Mesenchymal stem cell (in vitro differentiated cells and primary cell): ENCODE data around the gene LAMA5.

Experiments used
- DNase-seq: peaks from one replicate; pipeline ENCODE4 v3.0.0-alpha.2; 2013
- H2AFZ ChIP-seq: one replicate; pipeline ENCODE4 v1.6.1; 2013; ENCODE audit warnings: low read depth, mild to moderate bottlenecking, control low read depth, inconsistent platforms, low read length, moderate library complexity
- H2AK5ac ChIP-seq: 2 replicates; pipeline ENCODE4 v1.6.1; 2013; ENCODE audit warnings: low read length, moderate library complexity, mild to moderate bottlenecking, inconsistent platforms; ENCODE audit not compliant: severe bottlenecking
- H2BK120ac ChIP-seq: one replicate; pipeline ENCODE4 v1.6.1; 2013; ENCODE audit warnings: low read depth, mild to moderate bottlenecking, inconsistent platforms, low read length, moderate library complexity
- H2BK12ac ChIP-seq, 2 experiments: one replicate each; pipeline ENCODE4 v1.6.1; 2013; ENCODE audit warnings: inconsistent platforms in 2 of 2, low read length in 2 of 2, mild to moderate bottlenecking in 2 of 2, moderate library complexity in 2 of 2, control low read depth in 1 of 2
- H2BK15ac ChIP-seq: one replicate; pipeline ENCODE4 v1.6.1; 2013; ENCODE audit warnings: mild to moderate bottlenecking, low read depth, inconsistent platforms; ENCODE audit not compliant: poor library complexity, severe bottlenecking
- H2BK5ac ChIP-seq: 2 replicates; pipeline ENCODE4 v1.6.1; 2013; ENCODE audit warnings: low read depth, mild to moderate bottlenecking, low read length, control low read depth, inconsistent platforms; ENCODE audit not compliant: poor library complexity, severe bottlenecking
- H3K14ac ChIP-seq, 2 experiments: one replicate each; pipeline ENCODE4 v1.6.1; 2013; ENCODE audit warnings: inconsistent platforms in 2 of 2, low read length in 2 of 2, control low read depth in 1 of 2, mild to moderate bottlenecking in 1 of 2, moderate library complexity in 1 of 2
- H3K18ac ChIP-seq, 2 experiments: one replicate each; pipeline ENCODE4 v1.6.1; 2013; ENCODE audit warnings: inconsistent platforms in 2 of 2, low read length in 2 of 2, control low read depth in 1 of 2, low read depth in 1 of 2, mild to moderate bottlenecking in 1 of 2
- H3K23ac ChIP-seq, 2 experiments: one replicate each; pipeline ENCODE4 v1.6.1; 2013; ENCODE audit warnings: inconsistent platforms in 2 of 2, low read length in 2 of 2, mild to moderate bottlenecking in 2 of 2, moderate library complexity in 2 of 2, control low read depth in 1 of 2
- H3K27ac ChIP-seq: 2 replicates; pipeline ENCODE4 v1.5.1; 2013; ENCODE audit warnings: mild to moderate bottlenecking, moderate library complexity, low read length, control low read depth, inconsistent platforms; ENCODE audit not compliant: poor library complexity, severe bottlenecking
- H3K27me3 ChIP-seq, 2 experiments: 2 replicates each; pipeline versions ENCODE4 v1.6.1 to v1.7.0; 2013; ENCODE audit warnings: low read length in 2 of 2, mild to moderate bottlenecking in 2 of 2, moderate library complexity in 2 of 2, control low read depth in 1 of 2, inconsistent platforms in 1 of 2; ENCODE audit not compliant: control insufficient read depth in 1 of 2, insufficient read depth in 1 of 2
- H3K36me3 ChIP-seq, 2 experiments: 2 replicates each; pipeline versions ENCODE4 v1.6.1 to v1.7.0; 2013; ENCODE audit warnings: low read length in 2 of 2, control low read depth in 1 of 2, inconsistent platforms in 1 of 2, low read depth in 1 of 2, mild to moderate bottlenecking in 1 of 2; ENCODE audit not compliant: insufficient read depth in 2 of 2, control insufficient read depth in 1 of 2
- H3K4ac ChIP-seq, 2 experiments: one replicate each; pipeline ENCODE4 v1.6.1; 2013; ENCODE audit warnings: inconsistent platforms in 2 of 2, low read length in 2 of 2, mild to moderate bottlenecking in 2 of 2, moderate library complexity in 2 of 2, control low read depth in 1 of 2, low read depth in 1 of 2
- H3K4me1 ChIP-seq: 2 replicates; pipeline ENCODE4 v1.6.1; 2013; ENCODE audit warnings: low read depth, low read length, control low read depth; ENCODE audit not compliant: control insufficient read depth, insufficient read depth
- H3K4me2 ChIP-seq: 2 replicates; pipeline ENCODE4 v1.6.1; 2013; ENCODE audit warnings: low read length, mild to moderate bottlenecking, inconsistent platforms; ENCODE audit not compliant: poor library complexity, severe bottlenecking
- H3K4me3 ChIP-seq, 2 experiments: 2 replicates each; pipeline versions ENCODE4 v1.5.1 to v1.7.0; 2013; ENCODE audit warnings: low read length in 2 of 2, mild to moderate bottlenecking in 2 of 2, control low read depth in 1 of 2, low read depth in 1 of 2; ENCODE audit not compliant: insufficient read depth in 1 of 2
- H3K79me1 ChIP-seq: replicated peaks from 2 replicates; pipeline ENCODE4 v1.6.1; 2013; ENCODE audit warnings: mild to moderate bottlenecking, control low read depth, low read length, inconsistent platforms; ENCODE audit not compliant: poor library complexity, severe bottlenecking
- H3K9ac ChIP-seq: 2 replicates; pipeline ENCODE4 v1.7.0; 2013; ENCODE audit warnings: mild to moderate bottlenecking, low read length, moderate library complexity
- H3K9me3 ChIP-seq: 2 replicates; pipeline ENCODE4 v1.7.0; 2013; ENCODE audit warnings: mild to moderate bottlenecking, low read length; ENCODE audit not compliant: control insufficient read depth
- H4K8ac ChIP-seq: one replicate; pipeline ENCODE4 v1.6.1; 2013; ENCODE audit warnings: inconsistent platforms, mild to moderate bottlenecking, low read length, moderate library complexity
- H4K91ac ChIP-seq: one replicate; pipeline ENCODE4 v1.6.1; 2013; ENCODE audit warnings: mild to moderate bottlenecking, low read length, inconsistent platforms
- WGBS: methylation state at CpG from one replicate; pipeline ENCODE4 v1.1.7; 2013; ENCODE audit warnings: mixed read lengths; 5-methylcytosine and 5-hydroxymethylcytosine counted together

Gene LAMA5

GRCh38 chr20:62302341-62303061 lies 64.6 kb downstream of the LAMA5 start, which contains the start of gene ADRM1:
TSS of gene ADRM1 (plus strand) at chr20:62302997. CDS start at chr20:62303569, 572 bp downstream.
- Histone ChIP-seq H3K9me3 (no peaks in the 10 kb centered on the region), H3K27me3 (no peaks in the 10 kb centered on the region), H2BK120ac (peak within 1 kb of the TSS; percentile 94), H3K4me3 (peak within 1 kb of the TSS; percentile 87 to 98), H3K79me1 (peaks cover 10% of the 10 kb centered on the region), H2BK12ac (peak within 1 kb of the TSS; percentile 88 to 96), H4K91ac (peak within 1 kb of the TSS; percentile 81), H3K4ac (peak within 1 kb of the TSS; percentile 90 to 94), H3K4me2 (peak within 1 kb of the TSS; percentile 96), H3K18ac (peak within 1 kb of the TSS; percentile 91 to 97), H3K23ac (peak within 1 kb of the TSS in 1 of 2 experiments; percentile 85), H2BK5ac (peak within 1 kb of the TSS; percentile 69), H3K27ac (peak within 1 kb of the TSS; percentile 89), H3K9ac (peak within 1 kb of the TSS; percentile 96), H3K14ac (peak within 1 kb of the TSS; percentile 28 to 80), H3K36me3 (peaks cover 35 to 63% of the 10 kb centered on the region in 2 experiments), H2BK15ac (peak within 1 kb of the TSS; percentile 97), H2AFZ (peak within 1 kb of the TSS; percentile 84), H2AK5ac (peak within 1 kb of the TSS; percentile 66), H4K8ac (peak within 1 kb of the TSS; percentile 92), H3K4me1 (peaks cover 37% of the 10 kb centered on the region)
- under 1% methylated on average over 79 of the region's 81 CpGs for WGBS
- DNase-seq: peak; percentile 97

- Histone ChIP-seq H3K23ac (peak overlapping the region in 1 of 2 experiments; percentile 48), H4K91ac (no peak overlapping the region), H2BK12ac (no peak overlapping the region), H4K8ac (peak overlapping the region; percentile 67), H3K36me3 (peaks cover 29 to 63% of the 10 kb centered on the region in 2 experiments), H3K4ac (peak overlapping the region in 1 of 2 experiments; percentile 63), H3K4me2 (peak overlapping the region; percentile 96), H3K9me3 (no peaks in the 10 kb centered on the region), H3K18ac (peak overlapping the region in 1 of 2 experiments; percentile 97), H2AFZ (peak overlapping the region; percentile 57), H2BK15ac (peak overlapping the region; percentile 97), H2AK5ac (no peak overlapping the region), H3K4me1 (peaks cover 32% of the 10 kb centered on the region), H2BK5ac (peak overlapping the region; percentile 69), H3K79me1 (peaks cover 13% of the 10 kb centered on the region), H3K27me3 (no peaks in the 10 kb centered on the region), H3K9ac (peak overlapping the region; percentile 96), H3K4me3 (peak overlapping the region; percentile 71 to 90), H3K14ac (no peak overlapping the region), H3K27ac (peak overlapping the region; percentile 89), H2BK120ac (peak overlapping the region; percentile 94)
- DNase-seq: peak; percentile 97
- 2% methylated on average over 23 of the region's 24 CpGs for WGBS
Observed at GRCh38 chr20:62301773-62302340, 65.3 kb downstream of the LAMA5 start.

GRCh38 chr20:62301111-62301668 lies 65.9 kb downstream of the LAMA5 start:
- Histone ChIP-seq H3K9me3 (no peaks in the 10 kb centered on the region), H2BK5ac (no peak overlapping the region)
- WGBS: 89% methylated on average over 8 of the region's 11 CpGs

GRCh38 chr20:62300319-62300718 lies 66.8 kb downstream of the LAMA5 start:
- no peak overlapping the region for H2BK15ac ChIP-seq
- H3K4me3 ChIP-seq: no peak overlapping the region
- H2BK120ac ChIP-seq: no peak overlapping the region
- H3K27ac ChIP-seq: no peak overlapping the region
- peaks cover 29 to 62% of the 10 kb centered on the region in 2 experiments for H3K36me3 ChIP-seq
- H2AK5ac ChIP-seq: no peak overlapping the region
- no peak overlapping the region for H3K18ac ChIP-seq
- H3K27me3 ChIP-seq: no peaks in the 10 kb centered on the region
- no peak overlapping the region for H2BK5ac ChIP-seq
- no peaks in the 10 kb centered on the region for H3K9me3 ChIP-seq
- H3K9ac ChIP-seq: no peak overlapping the region
- peak overlapping the region; percentile 19 for H4K8ac ChIP-seq
- H2BK12ac ChIP-seq: peak overlapping the region in 1 of 2 experiments; percentile 54
- WGBS: 79% methylated on average over 11 of the region's 11 CpGs
- no peak overlapping the region for H3K4ac ChIP-seq
- H3K79me1 ChIP-seq: peaks cover 13% of the 10 kb centered on the region
- H4K91ac ChIP-seq: no peak overlapping the region
- peaks cover 19% of the 10 kb centered on the region for H3K4me1 ChIP-seq
- no peak overlapping the region for H3K23ac ChIP-seq
- no peak overlapping the region for H2AFZ ChIP-seq
- no peak for DNase-seq
- no peak overlapping the region for H3K4me2 ChIP-seq
- H3K14ac ChIP-seq: no peak overlapping the region

More at GRCh38 chr20:62301111-62301668, 65.9 kb downstream of the LAMA5 start:
- Histone ChIP-seq H2BK15ac (no peak overlapping the region), H3K4me2 (no peak overlapping the region), H3K4me3 (no peak overlapping the region), H2BK120ac (no peak overlapping the region), H3K4ac (no peak overlapping the region), H3K18ac (no peak overlapping the region), H3K23ac (no peak overlapping the region), H3K27ac (no peak overlapping the region), H4K8ac (no peak overlapping the region), H4K91ac (no peak overlapping the region), H3K4me1 (peaks cover 27% of the 10 kb centered on the region), H2BK12ac (no peak overlapping the region), H3K9ac (no peak overlapping the region), H3K79me1 (peaks cover 13% of the 10 kb centered on the region), H3K14ac (no peak overlapping the region), H2AK5ac (no peak overlapping the region), H3K27me3 (no peaks in the 10 kb centered on the region), H3K36me3 (peaks cover 29 to 63% of the 10 kb centered on the region in 2 experiments), H2AFZ (no peak overlapping the region)
- no peak for DNase-seq
